GM12801 (cell line): ENCODE data around the gene PHF20.

Experiments
- TF ChIP-seq, protein P1 (sequence below): IDR thresholded peaks from one replicate; pipeline ENCODE4 v1.5.1; 2011; ENCODE audit warnings: control low read depth; ENCODE audit not compliant: insufficient read length; ENCODE audit errors: extremely low read depth

The PHF20 gene

GRCh38 chr20:35887393-35888064, 115.7 kb downstream of the PHF20 start:
- TF ChIP-seq, protein P1, sequence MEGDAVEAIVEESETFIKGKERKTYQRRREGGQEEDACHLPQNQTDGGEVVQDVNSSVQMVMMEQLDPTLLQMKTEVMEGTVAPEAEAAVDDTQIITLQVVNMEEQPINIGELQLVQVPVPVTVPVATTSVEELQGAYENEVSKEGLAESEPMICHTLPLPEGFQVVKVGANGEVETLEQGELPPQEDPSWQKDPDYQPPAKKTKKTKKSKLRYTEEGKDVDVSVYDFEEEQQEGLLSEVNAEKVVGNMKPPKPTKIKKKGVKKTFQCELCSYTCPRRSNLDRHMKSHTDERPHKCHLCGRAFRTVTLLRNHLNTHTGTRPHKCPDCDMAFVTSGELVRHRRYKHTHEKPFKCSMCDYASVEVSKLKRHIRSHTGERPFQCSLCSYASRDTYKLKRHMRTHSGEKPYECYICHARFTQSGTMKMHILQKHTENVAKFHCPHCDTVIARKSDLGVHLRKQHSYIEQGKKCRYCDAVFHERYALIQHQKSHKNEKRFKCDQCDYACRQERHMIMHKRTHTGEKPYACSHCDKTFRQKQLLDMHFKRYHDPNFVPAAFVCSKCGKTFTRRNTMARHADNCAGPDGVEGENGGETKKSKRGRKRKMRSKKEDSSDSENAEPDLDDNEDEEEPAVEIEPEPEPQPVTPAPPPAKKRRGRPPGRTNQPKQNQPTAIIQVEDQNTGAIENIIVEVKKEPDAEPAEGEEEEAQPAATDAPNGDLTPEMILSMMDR: no peak

- TF ChIP-seq, protein P1: no peak
Observed at GRCh38 chr20:35888657-35889056, 116.8 kb downstream of the PHF20 start.

GRCh38 chr20:35891375-35891774, 119.6 kb downstream of the PHF20 start:
- TF ChIP-seq, protein P1: no peak

DNA sequence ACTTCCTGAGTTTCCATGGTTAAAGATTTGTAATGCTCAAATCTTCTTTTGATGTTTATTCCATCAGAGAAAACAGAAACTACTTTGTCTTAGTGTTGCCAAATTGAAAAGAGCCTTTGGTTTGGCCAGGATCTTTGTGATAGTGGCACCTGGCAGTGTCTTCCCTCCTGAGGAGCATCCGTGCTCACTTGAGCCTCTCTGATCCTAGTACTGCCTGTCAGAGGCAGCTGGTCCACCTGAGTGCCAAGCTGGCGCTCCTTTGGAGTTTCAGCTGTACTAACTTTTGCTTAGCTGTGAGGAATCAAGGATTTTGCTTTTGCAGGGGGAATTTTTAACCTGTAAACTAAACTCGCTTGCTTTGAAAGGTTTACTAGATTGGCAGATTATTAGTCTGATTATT, 121.1 kb downstream of the PHF20 start:
- TF ChIP-seq, protein P1: no peak

GRCh38 chr20:35893942-35894341, 122.1 kb downstream of the PHF20 start:
- TF ChIP-seq, protein P1: no peak

- TF ChIP-seq, protein P1: no peak
Observed at GRCh38 chr20:35899064-35899463, 127.2 kb downstream of the PHF20 start.

DNA sequence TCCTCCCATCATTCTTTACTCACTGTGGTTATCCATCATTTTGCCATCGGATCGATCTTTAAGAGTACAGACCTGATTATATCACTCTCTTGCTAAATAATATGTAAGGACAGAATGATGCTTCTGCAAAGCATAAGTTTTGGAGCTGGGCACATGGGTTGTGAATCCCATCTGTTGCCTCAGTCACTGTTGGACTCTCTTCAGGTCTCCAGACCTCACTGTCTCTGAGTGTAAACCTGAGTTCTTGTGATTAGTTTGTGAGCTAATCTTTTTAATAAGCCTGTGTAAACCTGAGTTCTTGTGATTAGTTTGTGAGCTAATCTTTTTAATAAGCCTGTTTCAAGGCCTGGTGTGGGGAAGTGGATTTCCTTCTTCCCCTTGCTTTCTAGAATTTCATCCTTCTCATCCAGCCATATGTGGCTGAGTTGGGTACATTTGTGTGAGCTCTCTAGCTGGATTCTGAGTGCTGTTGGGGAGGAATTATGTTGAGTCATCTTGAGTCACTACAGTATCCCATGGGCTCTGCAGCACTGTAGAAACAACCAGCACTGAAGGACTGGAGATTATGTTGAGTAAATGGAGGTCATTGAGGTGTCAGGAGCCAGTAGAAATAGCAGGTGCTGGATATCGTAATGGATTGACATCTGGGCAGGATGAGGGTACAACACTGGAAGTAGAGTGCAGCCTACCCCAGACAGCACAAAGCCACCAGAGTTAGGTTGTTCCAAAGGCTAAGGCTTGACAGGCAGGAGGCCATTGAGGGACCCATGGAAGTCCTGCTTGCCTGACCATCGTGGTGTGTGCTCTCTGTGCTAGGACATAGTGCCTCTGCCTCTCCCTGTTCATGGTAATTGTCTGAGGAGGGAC, 130.1 kb downstream of the PHF20 start:
- TF ChIP-seq, protein P1: no peak
